Activated naive CD8-positive, alpha-beta T cell treated with anti-CD3 and anti-CD28 coated beads, Interleukin-2, amount 50 U/mL, for 24 hours (primary cell): ENCODE results near the gene UST.
"Not testable (repeated sequence)": the region's sequence is repeated elsewhere in the genome, so short reads cannot be mapped to it uniquely, and the experiment has no call there.

Experiments
- ATAC-seq: fragments of 150-1000 bp; cut with Tn5 transposase; one replicate; pipeline ENCODE4 v1.10.0; 2021
- DNase-seq: peaks from one replicate; pipeline ENCODE4 v3.0.0; 2021
- H3K27ac Mint-ChIP-seq: one replicate; pipeline ENCODE4 v1.8.0; 2021; ENCODE audit warnings: mild to moderate bottlenecking, mixed read lengths
- H3K27me3 Mint-ChIP-seq: one replicate; pipeline ENCODE4 v1.8.0; 2021; ENCODE audit warnings: mixed read lengths
- H3K36me3 Mint-ChIP-seq: one replicate; pipeline ENCODE4 v1.8.0; 2021; ENCODE audit warnings: low read depth, mixed read lengths
- H3K4me1 Mint-ChIP-seq: one replicate; pipeline ENCODE4 v1.8.0; 2021; ENCODE audit warnings: mixed read lengths
- H3K4me3 Mint-ChIP-seq: one replicate; pipeline ENCODE4 v1.8.0; 2021; ENCODE audit warnings: mild to moderate bottlenecking, moderate library complexity, mixed read lengths
- H3K9me3 Mint-ChIP-seq: one replicate; pipeline ENCODE4 v1.8.0; 2021; ENCODE audit warnings: mixed read lengths

UST gene

GRCh38 chr6:149095842-149096241 is 349.0 kb downstream of the UST start:
- peaks cover 20% of the 10 kb centered on the region for H3K9me3 Mint-ChIP-seq
- peaks cover 17% of the 10 kb centered on the region for H3K36me3 Mint-ChIP-seq
- peak; percentile 45 for ATAC-seq

GRCh38 chr6:149097794-149098193 is 351.0 kb downstream of the UST start:
- no peaks in the 10 kb centered on the region for H3K27me3 Mint-ChIP-seq
- no peak overlapping the region for H3K27ac Mint-ChIP-seq
- no peak for ATAC-seq
- H3K9me3 Mint-ChIP-seq, result peaks cover 30% of the 10 kb centered on the region
- H3K4me3 Mint-ChIP-seq, result no peak overlapping the region
- peaks cover 20% of the 10 kb centered on the region for H3K36me3 Mint-ChIP-seq
- peaks cover 43% of the 10 kb centered on the region for H3K4me1 Mint-ChIP-seq
- no peak for DNase-seq

More at GRCh38 chr6:149095842-149096241, 349.0 kb downstream of the UST start:
- H3K27me3 Mint-ChIP-seq, result no peaks in the 10 kb centered on the region
- peak overlapping the region; percentile 43 for H3K27ac Mint-ChIP-seq
- no peak overlapping the region for H3K4me3 Mint-ChIP-seq
- DNase-seq, result no peak
- peaks cover 39% of the 10 kb centered on the region for H3K4me1 Mint-ChIP-seq

- Mint-ChIP-seq H3K4me3 (no peak overlapping the region), H3K9me3 (peaks cover 36% of the 10 kb centered on the region), H3K27ac (no peak overlapping the region), H3K4me1 (peaks cover 36% of the 10 kb centered on the region), H3K27me3 (no peaks in the 10 kb centered on the region), H3K36me3 (peaks cover 20% of the 10 kb centered on the region)
- ATAC-seq (no peak), DNase-seq (no peak)
Observed at GRCh38 chr6:149098700-149099276, 352.0 kb downstream of the UST start.

- Mint-ChIP-seq H3K36me3 (peaks cover 20% of the 10 kb centered on the region), H3K4me1 (peaks cover 6% of the 10 kb centered on the region), H3K9me3 (peaks cover 36% of the 10 kb centered on the region), H3K27me3 (no peaks in the 10 kb centered on the region), H3K27ac (no peak overlapping the region), H3K4me3 (no peak overlapping the region)
- ATAC-seq (no peak), DNase-seq (no peak)
Observed at GRCh38 chr6:149102324-149102723, 355.5 kb downstream of the UST start.

- not testable (repeated sequence) for DNase-seq, ATAC-seq, H3K27me3 Mint-ChIP-seq, H3K27ac Mint-ChIP-seq, H3K36me3 Mint-ChIP-seq, H3K4me1 Mint-ChIP-seq, H3K4me3 Mint-ChIP-seq
- peaks cover 23% of the 10 kb centered on the region for H3K9me3 Mint-ChIP-seq
Observed at GRCh38 chr6:149103950-149104349, 357.1 kb downstream of the UST start.

- Mint-ChIP-seq H3K9me3 (peaks cover 7% of the 10 kb centered on the region), H3K4me3 (no peak overlapping the region), H3K27me3 (no peaks in the 10 kb centered on the region), H3K27ac (no peak overlapping the region), H3K4me1 (peaks cover 21% of the 10 kb centered on the region), H3K36me3 (no peaks in the 10 kb centered on the region)
- DNase-seq (no peak), ATAC-seq (no peak)
Observed at GRCh38 chr6:149107520-149107919, 360.7 kb downstream of the UST start.

- Mint-ChIP-seq H3K27ac (no peak overlapping the region), H3K9me3 (peaks cover 2% of the 10 kb centered on the region), H3K27me3 (no peaks in the 10 kb centered on the region), H3K4me1 (peaks cover 28% of the 10 kb centered on the region), H3K4me3 (no peak overlapping the region), H3K36me3 (peaks cover 2% of the 10 kb centered on the region)
- no peak for DNase-seq
- no peak for ATAC-seq
Observed at GRCh38 chr6:149108038-149108748, 361.4 kb downstream of the UST start.

- DNase-seq, result no peak
- ATAC-seq, result no peak
- Mint-ChIP-seq H3K4me3 (no peak overlapping the region), H3K27me3 (no peaks in the 10 kb centered on the region), H3K27ac (no peak overlapping the region), H3K4me1 (peaks cover 34% of the 10 kb centered on the region), H3K9me3 (no peaks in the 10 kb centered on the region), H3K36me3 (peaks cover 2% of the 10 kb centered on the region)
Observed at GRCh38 chr6:149108749-149109100, 361.9 kb downstream of the UST start.

GRCh38 chr6:149109397-149110070 is 362.7 kb downstream of the UST start:
- H3K27ac Mint-ChIP-seq, result no peak overlapping the region
- no peaks in the 10 kb centered on the region for H3K9me3 Mint-ChIP-seq
- DNase-seq (no peak), ATAC-seq (no peak)
- H3K4me3 Mint-ChIP-seq, result no peak overlapping the region
- peaks cover 2% of the 10 kb centered on the region for H3K36me3 Mint-ChIP-seq
- peaks cover 35% of the 10 kb centered on the region for H3K4me1 Mint-ChIP-seq
- no peaks in the 10 kb centered on the region for H3K27me3 Mint-ChIP-seq

- ATAC-seq, result no peak
- no peak overlapping the region for H3K4me3 Mint-ChIP-seq
- peaks cover 47% of the 10 kb centered on the region for H3K4me1 Mint-ChIP-seq
- H3K36me3 Mint-ChIP-seq, result peaks cover 2% of the 10 kb centered on the region
- H3K9me3 Mint-ChIP-seq, result no peaks in the 10 kb centered on the region
- DNase-seq, result no peak
- H3K27me3 Mint-ChIP-seq, result no peaks in the 10 kb centered on the region
- no peak overlapping the region for H3K27ac Mint-ChIP-seq
Observed at GRCh38 chr6:149111556-149112115, 364.8 kb downstream of the UST start.

GRCh38 chr6:149112976-149113375 is 366.1 kb downstream of the UST start:
- no peaks in the 10 kb centered on the region for H3K9me3 Mint-ChIP-seq
- ATAC-seq (peak; percentile 74), DNase-seq (no peak)
- H3K27ac Mint-ChIP-seq, result peak overlapping the region; percentile 66
- peaks cover 48% of the 10 kb centered on the region for H3K4me1 Mint-ChIP-seq
- H3K36me3 Mint-ChIP-seq, result peaks cover 2% of the 10 kb centered on the region
- H3K27me3 Mint-ChIP-seq, result no peaks in the 10 kb centered on the region
- no peak overlapping the region for H3K4me3 Mint-ChIP-seq

GRCh38 chr6:149114167-149114566 is 367.3 kb downstream of the UST start:
- H3K36me3 Mint-ChIP-seq, result peaks cover 2% of the 10 kb centered on the region
- no peak overlapping the region for H3K4me3 Mint-ChIP-seq
- no peaks in the 10 kb centered on the region for H3K9me3 Mint-ChIP-seq
- no peaks in the 10 kb centered on the region for H3K27me3 Mint-ChIP-seq
- peaks cover 50% of the 10 kb centered on the region for H3K4me1 Mint-ChIP-seq
- no peak overlapping the region for H3K27ac Mint-ChIP-seq
- no peak for DNase-seq
- no peak for ATAC-seq

- DNase-seq, result no peak
- peaks cover 37% of the 10 kb centered on the region for H3K4me1 Mint-ChIP-seq
- H3K4me3 Mint-ChIP-seq, result no peak overlapping the region
- H3K9me3 Mint-ChIP-seq, result peaks cover 8% of the 10 kb centered on the region
- no peak for ATAC-seq
- no peak overlapping the region for H3K27ac Mint-ChIP-seq
- H3K27me3 Mint-ChIP-seq, result no peaks in the 10 kb centered on the region
- H3K36me3 Mint-ChIP-seq, result no peaks in the 10 kb centered on the region
Observed at GRCh38 chr6:149118737-149119653, 372.2 kb downstream of the UST start.
